ENCODE data around the gene ARHGEF39.
"Not testable (repeated sequence)": the region's sequence is repeated elsewhere in the genome, so short reads cannot be mapped to it uniquely, and the experiment has no call there.

Gene ARHGEF39

GRCh38 chr9:35618325-35618727 is 46.7 kb downstream of the ARHGEF39 start, which contains the start of gene CD72:
Gene CD72 (minus strand): TSS chr9:35618413. CDS start chr9:35618303, 110 bp downstream.
- no peak within 1 kb of the TSS for H3K27ac ChIP-seq

GRCh38 chr9:35617548-35617947 is 47.4 kb downstream of the ARHGEF39 start:
- TF ChIP-seq CTCF (conservative IDR thresholded peaks at IDR 0.05), result no peak
- TF ChIP-seq ZFX (IDR thresholded peaks at IDR 0.05), result no peak
- no peak overlapping the region for H3K27ac ChIP-seq

More at GRCh38 chr9:35618325-35618727, 46.7 kb downstream of the ARHGEF39 start, which contains the start of gene CD72:
- TF ChIP-seq ZFX (IDR thresholded peaks at IDR 0.05) (no peak), CTCF (conservative IDR thresholded peaks at IDR 0.05) (no peak)

- no peak overlapping the region for H3K27ac ChIP-seq
- no peak for TF ChIP-seq CTCF (conservative IDR thresholded peaks at IDR 0.05)
- TF ChIP-seq ZFX (IDR thresholded peaks at IDR 0.05), result no peak
Measured at GRCh38 chr9:35616681-35617459, 48.1 kb downstream of the ARHGEF39 start.

GRCh38 chr9:35615981-35616680 is 48.9 kb downstream of the ARHGEF39 start:
- no peak overlapping the region for H3K27ac ChIP-seq
- TF ChIP-seq CTCF (conservative IDR thresholded peaks at IDR 0.05), result no peak
- TF ChIP-seq ZFX (IDR thresholded peaks at IDR 0.05), result no peak

- H3K27ac ChIP-seq, result no peak overlapping the region
- TF ChIP-seq CTCF (conservative IDR thresholded peaks at IDR 0.05), result no peak
- TF ChIP-seq ZFX (IDR thresholded peaks at IDR 0.05), result no peak
Measured at GRCh38 chr9:35612843-35613242, 52.2 kb downstream of the ARHGEF39 start.

GRCh38 chr9:35612066-35612465 is 52.9 kb downstream of the ARHGEF39 start:
- not testable (repeated sequence) for H3K27ac ChIP-seq

GRCh38 chr9:35611230-35611797 is 53.7 kb downstream of the ARHGEF39 start:
- no peak for TF ChIP-seq ZFX (IDR thresholded peaks at IDR 0.05)
- TF ChIP-seq CTCF (conservative IDR thresholded peaks at IDR 0.05), result peak; percentile 92
- no peak overlapping the region for H3K27ac ChIP-seq
